CD4-positive, alpha-beta T cell treated with Interleukin-10 for 1 hour (primary cell): ENCODE results near the gene CYB5B.
A peak's percentile ranks its signal among the peaks of the same experiment; 100 is the strongest.

Experiments used
- DNase-seq: peaks from one replicate; pipeline ENCODE4 v3.0.0-alpha.2; 2020

CYB5B gene, protein sequence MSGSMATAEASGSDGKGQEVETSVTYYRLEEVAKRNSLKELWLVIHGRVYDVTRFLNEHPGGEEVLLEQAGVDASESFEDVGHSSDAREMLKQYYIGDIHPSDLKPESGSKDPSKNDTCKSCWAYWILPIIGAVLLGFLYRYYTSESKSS

DNA sequence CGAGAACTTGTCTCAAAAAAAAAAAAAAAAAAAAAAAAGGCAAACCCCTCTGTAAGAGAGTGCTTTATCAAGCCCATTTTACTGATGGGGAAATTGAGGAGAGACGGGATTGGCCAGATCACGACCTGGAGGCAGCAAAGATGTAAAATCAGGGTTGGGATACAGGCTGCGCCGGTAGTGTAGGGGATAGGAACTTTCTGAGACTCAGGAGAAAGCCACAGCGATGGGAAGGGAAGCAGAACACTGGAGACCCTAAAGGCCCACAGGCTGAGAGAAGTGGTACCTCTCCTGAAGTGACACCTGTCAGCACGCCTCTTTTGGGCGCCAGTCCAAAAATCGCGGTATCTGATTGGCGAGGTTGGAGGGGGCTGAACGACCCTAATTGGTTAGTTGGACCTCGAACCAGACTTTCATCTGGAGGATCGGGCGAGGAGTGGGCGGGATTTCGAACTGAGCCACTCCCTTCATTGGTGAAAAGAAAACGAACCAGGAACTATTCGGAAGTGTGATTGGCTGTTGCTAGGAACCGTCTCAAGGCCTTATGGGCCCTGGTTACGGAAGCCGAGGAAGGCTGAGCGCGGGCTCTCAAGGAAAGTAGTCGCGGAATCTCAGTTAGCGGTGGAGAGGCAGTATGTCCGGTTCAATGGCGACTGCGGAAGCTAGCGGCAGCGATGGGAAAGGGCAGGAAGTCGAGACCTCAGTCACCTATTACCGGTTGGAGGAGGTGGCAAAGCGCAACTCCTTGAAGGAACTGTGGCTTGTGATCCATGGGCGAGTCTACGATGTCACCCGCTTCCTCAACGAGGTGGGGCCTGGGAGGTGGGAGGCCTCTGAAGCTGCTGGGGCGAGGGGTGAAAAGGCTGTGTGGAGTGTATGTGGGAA is at the start of gene CYB5B:
Gene CYB5B (plus strand): TSS at position 567 of the 882 bp plus-strand sequence. CDS start 65 bp downstream, at position 632.
- DNase-seq, result peak; percentile 98

GRCh38 chr16:69376393-69377059 is 47.9 kb upstream of the CYB5B start:
- DNase-seq, result no peak

DNA sequence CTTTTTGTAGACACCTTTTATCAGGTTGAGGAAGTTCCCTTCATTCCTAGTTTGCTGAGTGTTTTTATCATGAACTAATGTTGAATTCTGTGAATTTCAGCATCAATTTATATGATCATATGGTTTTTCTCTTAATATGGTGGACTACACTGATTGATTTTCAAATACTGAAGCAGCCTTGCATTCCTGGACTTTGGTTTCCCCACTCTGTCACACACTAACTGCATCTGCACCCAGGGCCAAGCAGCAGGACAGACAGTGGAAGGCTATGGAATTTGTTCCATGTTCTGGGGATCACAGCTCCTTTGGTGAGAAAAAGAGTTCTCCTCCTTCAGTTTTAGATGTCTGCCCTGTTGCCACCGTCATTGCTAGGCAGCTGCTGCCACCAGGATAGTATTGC is 46.4 kb upstream of the CYB5B start:
- no peak for DNase-seq

- DNase-seq, result no peak
These were observed 45.7 kb upstream of the CYB5B start for GRCh38 chr16:69378760-69379159.

DNA sequence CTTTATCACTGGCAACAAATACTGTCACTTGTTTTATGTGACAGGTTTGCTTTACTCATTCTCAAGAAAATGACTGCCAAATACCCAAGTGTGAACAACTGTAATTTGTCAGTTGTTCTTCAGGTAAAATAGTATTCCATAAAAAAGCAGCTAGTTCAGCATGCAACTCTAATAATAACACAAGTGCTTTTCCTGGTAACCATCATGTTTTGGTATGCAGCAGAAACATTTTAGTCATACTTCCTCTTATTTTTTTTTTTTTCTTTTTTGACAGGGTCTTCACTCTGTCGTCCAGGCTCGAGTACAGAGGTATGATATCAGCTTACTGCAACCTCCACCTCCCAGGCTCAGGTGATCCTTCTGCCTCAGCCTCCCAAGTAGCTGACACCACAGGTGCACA is 43.2 kb upstream of the CYB5B start:
- no peak for DNase-seq

DNA sequence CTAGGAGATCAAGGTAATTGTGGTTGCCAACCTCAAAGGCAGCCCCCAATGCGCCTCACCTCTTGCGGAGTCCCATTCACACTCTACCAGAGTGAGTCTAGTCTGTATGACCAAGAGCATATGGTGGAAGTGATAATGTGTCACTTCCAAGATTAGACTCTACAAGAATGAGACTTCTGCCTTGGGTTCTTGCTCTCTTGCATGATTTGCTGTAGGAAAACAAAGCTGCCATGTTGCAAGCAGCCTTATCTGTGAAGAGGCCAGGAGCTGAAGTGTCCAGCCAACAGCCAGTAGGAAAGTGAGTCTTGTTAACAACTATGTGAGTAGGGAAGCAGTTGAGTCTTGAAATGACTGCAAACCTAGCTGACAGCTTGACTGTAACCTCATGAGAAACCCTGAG is 42.0 kb upstream of the CYB5B start:
- DNase-seq, result no peak

GRCh38 chr16:69384974-69385373 is 39.4 kb upstream of the CYB5B start:
- DNase-seq, result no peak

DNA sequence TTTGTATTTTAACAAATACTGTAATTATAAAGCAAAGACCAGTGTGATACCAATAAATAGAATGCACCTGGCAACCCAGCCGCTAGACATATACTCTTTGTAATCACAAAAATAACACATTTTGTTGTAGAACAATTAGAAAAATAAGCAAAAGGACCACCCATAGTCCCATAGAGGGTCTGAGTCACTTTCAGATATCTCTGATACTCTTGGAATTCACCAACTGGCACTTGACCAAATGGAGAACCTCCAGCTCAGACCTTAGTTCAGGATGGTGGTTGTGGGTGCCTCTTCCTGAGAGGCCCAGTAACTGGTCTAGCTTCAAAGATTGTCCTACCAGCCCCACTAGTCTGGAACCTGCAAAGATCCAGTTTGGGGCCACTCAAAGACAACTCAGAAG is 37.8 kb upstream of the CYB5B start:
- no peak for DNase-seq

DNA sequence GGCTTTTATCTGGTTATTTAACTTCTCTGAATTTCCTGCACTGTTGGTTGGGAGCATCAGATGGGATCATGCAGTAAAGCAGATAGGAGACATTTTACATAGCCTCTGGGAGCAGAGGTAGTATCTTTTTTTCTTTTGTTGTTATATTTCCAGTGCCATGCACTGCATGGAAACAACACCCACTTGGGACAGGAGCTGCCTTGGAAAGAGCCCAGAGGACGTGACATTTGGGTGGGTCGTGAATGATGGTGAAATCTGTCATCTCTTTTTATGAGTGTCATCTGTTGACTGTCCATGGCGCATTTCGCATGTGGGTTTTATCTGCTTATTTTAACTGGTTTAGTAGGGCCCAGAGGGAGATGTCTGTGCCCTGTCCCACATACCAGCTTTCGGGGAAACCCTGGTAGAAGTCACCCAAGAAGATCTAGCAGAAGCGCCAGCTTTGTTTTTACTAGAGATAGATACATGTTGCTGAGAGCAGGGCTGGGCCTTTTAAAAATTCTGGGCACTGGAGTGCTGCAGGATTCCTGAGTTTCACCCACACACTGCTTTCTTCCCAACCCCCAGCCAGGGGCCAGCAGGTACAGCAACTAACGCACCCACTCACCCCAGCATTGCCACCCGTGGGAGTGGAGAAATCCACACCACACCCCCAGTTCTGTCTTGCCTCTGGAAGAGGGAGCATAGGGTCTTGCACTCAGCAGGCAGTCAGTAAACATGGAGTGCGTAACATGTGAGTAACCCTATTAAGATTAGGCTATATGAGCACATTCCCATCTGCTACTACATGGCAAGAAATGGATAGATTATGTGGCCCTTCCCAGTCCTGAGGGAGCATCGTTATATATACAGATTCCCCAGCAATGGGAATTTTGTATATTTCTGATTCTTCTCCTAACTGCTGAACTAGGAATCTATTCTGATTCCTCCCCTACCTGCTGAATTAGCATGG is 30.2 kb upstream of the CYB5B start:
- DNase-seq, result no peak

DNA sequence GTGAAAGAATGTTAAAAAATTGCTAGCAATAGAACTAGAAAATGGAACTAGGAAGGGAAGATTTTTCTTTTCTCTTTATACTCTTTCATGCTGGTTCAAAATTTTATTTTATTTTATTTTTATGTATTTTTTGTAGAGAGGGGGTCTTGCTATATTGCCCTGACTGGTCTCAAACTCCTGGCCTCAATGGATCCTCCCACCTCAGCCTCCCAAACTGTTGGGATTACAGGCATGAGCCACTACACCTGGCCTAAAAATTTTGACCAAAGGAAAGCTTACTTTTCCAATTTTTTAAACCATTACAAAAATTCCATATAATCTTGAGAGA is 28.6 kb upstream of the CYB5B start:
- DNase-seq, result no peak

DNA sequence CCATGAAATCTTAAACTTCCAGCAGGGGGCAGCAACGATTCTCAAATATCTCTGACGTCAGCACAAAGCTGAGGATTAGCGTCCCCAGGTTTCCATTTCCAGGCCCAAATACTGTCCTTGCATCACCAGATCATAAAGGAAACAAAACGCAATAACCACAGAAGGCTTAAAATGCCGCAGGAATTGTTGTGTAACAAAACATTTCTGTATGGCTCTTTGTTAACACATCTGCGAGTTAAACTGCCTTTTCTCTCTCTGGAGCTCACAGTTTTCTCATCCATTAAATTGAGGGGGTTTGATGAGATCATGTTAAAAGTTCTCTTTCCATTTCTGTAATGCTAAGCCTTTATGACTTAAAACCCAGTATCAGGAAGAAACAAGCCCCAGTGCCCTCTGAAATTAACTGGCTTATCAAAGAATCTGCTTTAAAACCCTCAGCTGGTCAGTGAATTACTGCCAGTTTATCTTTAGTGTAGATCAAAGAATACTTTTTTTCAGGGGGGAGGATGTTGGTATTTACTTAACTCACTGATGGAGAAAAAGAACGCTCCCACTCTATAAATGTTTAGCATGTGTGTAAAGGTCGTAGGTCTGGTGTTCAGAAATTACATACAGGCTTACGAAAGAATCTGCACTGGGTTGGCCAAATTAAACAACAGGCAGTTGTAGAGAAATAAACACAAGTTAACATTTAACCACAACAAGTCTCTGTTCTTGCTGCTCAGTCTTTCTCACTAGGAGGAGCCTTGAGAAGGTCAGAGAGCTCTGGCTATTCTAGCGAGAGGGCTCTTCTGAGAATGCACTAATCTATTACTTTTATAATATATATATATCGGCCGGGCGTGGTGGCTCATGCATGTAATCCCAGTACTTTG is 28.0 kb upstream of the CYB5B start:
- peak; percentile 81 for DNase-seq

DNA sequence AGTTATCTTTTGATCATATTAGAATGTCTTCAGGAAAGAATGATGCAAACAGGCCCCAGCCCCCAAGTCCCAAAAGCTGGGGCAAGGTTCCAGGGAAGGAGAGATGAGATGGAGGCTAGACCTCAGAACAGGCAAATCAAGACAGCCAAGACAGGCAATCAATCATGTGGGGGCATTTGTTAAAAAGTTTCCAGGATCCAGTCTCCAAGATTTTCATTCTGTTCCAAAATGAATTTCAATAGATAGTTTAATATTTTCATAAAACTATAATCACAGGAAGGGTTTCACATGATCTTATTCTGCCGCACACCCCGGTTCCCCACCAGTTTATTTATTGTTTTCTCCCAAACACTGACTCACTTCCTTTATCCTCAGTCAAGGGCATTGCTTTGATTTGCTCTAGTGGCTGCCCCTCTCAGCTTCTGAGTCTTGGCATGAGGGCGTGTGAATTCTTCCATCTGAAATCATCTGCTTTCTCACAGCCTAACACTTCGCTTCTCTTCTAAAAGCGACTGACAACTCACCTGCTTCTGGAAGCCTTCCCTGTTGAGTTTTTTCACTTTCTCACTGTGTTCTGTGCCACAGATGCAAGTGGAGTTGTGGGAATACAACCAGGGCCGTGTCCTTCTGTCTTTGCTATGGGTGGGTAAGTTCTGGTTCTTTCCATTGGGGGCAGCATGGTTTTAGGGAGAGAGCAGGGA is 26.4 kb upstream of the CYB5B start:
- no peak for DNase-seq

GRCh38 chr16:69399361-69399760 is 25.1 kb upstream of the CYB5B start:
- DNase-seq, result no peak

DNA sequence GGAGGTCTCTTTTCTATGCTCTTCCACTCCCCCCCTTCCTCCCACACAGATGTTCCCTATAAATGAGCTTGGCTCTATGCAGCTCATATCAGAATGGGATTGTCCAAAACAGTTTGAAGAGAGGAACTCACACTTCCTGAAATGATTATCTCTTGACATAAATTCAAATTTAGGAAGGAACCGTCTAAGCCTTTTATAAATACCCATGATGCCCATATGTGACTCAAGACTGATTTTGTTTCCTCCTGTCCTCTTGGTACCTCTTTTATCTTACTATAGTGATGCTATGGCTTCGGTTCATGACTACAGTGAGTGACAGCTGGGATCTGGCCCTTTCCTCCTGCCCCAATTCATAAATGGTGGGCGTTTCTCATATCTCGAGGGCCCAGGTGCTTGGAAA is 22.0 kb upstream of the CYB5B start:
- no peak for DNase-seq

DNA sequence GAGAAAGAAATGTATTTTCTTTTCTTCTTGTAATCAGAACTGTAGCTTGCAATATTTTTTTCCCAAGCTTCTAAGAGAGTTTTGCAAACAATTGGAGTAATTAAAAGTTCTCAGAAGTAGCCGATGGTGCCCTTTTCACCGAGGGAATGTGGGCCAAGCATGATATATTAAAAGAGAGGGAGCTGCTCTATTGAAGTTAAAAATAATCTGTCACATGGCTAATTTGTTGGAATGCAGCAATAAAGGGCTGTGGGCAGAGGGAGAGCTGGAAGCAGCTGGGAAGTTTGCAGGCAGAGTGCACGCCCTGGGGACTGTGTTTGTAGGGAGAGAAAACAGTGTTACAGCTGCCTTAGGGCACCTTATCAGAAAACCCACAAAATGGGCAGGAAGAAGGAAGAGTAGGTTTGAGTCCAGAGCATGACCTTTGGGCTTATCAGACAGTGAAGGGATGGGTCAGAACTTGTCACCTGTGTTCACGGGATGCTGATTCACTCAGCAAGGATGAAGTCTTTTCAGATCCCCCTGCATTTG is 20.1 kb upstream of the CYB5B start:
- DNase-seq, result no peak

DNA sequence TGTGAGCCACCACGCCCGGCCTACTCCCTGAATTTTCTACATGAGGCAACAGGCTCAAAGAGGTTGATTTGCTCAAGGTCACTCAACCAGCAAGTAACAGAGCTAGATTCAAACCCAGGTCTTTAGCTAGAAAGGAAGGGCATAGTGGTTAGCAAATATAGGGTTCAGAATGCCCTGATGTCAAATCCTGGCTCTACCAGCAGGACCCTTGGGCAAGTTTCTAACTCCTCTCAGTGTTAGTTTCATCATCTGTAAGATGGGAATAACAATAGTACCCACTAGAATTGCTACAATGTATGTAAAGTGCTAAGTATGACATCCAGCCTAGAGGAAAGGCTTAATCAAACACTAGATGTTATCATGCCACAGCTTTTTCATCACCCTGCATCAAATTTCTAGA is 19.1 kb upstream of the CYB5B start:
- no peak for DNase-seq

GRCh38 chr16:69405757-69406156 is 18.7 kb upstream of the CYB5B start:
- no peak for DNase-seq

GRCh38 chr16:69406780-69407331 is 17.6 kb upstream of the CYB5B start:
- no peak for DNase-seq

DNA sequence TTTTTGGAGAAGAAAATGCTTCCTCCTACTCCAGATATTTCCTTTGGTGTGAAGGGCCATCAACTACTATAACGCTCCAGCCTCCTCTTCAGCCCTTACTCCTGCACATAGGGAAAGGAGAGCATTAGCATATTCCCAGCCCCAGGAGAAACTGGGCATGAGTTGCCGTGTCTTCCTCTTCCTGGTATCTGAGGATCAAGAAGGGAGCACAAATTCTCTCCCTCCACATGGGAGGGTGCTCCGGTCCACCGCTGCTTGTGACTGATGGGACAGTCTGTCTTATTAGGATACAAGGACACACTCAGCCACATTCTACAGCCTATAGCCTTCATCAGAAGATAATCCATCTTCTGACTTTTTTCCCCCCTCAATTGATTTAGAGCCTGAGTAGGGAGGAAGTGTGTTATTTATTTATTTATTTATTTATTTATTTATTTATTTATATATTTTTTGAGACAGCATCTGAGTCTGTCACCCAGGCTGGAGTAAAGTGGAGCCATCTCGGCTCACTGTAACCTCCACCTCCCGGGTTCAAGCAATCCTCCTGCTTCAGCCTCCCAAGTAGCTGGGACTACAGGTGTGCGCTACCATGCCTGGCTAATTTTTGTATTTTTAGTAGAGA is 16.6 kb upstream of the CYB5B start:
- DNase-seq, result no peak

- DNase-seq, result no peak
These were observed 15.9 kb upstream of the CYB5B start for GRCh38 chr16:69408475-69408874.
